CD4-positive, alpha-beta T cell treated with Interleukin-12 subunit alpha and Interleukin-12 subunit beta, for 1 hour (primary cell): ENCODE results near the gene ROBO2.

Source experiments
- DNase-seq: peaks from one replicate; pipeline ENCODE4 v3.0.0-alpha.2; 2020

Gene ROBO2

DNA sequence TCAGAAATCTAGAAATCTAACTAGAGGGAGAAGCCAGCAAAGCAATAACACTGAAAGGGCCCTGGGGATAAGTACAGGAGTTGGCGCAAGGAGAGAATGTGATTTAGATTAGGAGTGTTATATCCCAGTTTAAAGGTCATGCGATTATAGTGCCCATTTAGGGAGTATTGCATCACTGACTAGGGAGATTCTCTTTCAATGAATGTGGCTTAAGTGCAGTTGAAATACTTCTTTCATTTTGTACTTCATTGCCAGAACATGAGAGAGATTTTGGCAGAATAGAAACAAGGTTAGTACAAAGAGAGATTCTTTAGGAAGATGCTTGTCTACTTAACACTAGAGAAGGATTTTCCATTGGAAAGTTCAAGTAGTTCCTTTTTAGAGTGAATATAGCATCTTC, 13.9 kb downstream of the ROBO2 start:
- no peak for DNase-seq

DNA sequence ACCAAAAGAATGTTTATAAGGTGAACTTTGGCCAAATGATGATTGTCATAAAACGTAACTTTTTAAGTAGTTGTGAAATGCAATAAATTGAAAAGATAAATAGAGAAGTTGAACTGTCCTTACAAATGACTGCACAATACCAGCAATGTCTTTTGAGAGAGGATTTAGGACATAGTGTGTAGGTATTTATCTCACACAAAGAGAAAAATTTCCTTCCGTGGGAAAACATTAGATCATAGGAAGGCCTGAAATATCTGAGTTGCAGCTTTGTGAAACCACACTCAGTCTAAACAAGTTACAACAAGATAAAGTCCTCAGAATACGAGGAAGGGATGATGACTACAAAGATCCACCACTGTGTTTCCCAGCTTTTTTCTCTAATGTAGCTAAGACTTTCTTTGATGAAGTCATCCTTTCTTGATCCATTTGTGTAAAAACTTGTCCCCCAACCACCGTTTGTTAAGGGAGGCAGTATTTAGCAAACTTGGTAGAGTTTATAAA, 16.0 kb downstream of the ROBO2 start:
- no peak for DNase-seq

DNA sequence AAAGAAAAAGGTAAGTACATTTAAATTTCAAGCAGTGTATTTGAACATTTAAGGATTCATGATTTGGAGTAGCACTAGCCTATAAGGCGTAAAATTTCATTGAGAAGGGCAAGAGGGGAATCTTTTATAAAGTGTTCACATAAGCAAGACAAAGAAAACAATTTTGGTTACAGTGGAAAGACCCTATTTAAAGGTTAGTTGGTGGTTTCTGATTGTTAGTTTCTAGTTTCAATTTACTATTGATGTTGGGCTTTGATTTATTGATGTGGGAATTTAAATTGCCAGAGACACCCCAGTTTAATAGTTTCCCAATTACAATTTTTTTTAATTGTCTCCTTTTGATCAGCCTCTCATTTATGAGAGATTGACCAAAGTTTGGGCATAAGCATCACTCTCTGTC, 19.5 kb downstream of the ROBO2 start:
- DNase-seq = no peak

GRCh38 chr3:77063423-77063822, 23.5 kb downstream of the ROBO2 start:
- DNase-seq = no peak

DNA sequence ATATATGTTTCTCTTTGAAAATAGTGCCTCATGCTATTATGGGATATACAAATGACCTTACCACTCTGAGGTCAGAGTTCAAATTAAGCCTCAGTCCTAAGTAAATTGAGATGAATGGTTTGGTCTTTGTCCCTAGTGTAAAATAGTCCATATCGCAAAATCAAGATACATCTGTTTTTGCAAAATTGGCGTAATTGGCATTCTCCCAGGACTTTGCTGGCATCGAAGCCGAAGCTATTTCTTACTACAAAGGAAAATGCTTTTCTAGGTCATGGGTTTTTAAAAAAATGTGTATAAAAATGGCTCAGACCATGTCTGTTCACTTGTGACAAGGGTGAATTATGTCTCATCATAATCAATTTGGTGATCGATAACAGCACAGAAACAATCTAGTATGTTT, 25.9 kb downstream of the ROBO2 start:
- no peak for DNase-seq

DNA sequence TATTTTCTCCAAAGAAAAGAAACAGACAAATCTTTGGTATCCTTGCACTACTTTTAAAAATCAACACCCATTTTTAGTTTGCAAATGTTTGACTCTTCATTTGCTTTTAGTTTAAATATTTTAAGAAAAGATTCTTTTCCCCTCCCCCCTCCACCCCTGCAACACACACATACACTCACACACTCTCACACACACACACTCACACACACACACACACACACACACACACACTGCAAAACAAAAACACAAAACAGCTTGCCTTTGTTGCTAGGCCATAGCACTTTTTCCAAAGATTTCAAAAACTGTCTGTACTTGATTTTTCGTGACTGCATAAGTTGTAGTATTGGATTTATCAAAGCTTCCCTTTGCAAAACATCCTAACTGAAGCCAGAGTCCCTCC, 26.9 kb downstream of the ROBO2 start:
- no peak for DNase-seq

- no peak for DNase-seq
Observed at GRCh38 chr3:77068808-77069207, 28.9 kb downstream of the ROBO2 start.

GRCh38 chr3:77071364-77071763, 31.5 kb downstream of the ROBO2 start:
- no peak for DNase-seq

GRCh38 chr3:77071809-77072208, 31.9 kb downstream of the ROBO2 start:
- DNase-seq = no peak

- DNase-seq = no peak
Observed at GRCh38 chr3:77072232-77072631, 32.3 kb downstream of the ROBO2 start.

DNA sequence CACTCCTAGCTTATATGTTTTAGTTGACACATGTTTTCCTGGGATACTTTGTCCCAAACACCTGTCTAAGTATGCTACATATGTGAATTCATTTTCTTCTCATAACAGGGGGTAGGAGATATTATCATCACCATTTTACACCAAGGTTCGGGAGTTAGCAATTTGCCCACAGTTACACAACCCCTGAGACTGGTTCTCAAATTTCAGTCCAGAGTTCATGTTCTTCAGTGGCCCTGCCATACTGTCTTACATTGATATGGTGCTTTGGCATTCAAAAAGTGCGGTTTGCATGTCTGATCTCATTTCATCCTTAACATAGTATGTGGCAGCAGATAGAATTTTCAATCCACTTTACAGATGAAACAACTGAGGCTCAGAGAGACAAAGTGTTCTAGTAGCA, 38.4 kb downstream of the ROBO2 start:
- no peak for DNase-seq

GRCh38 chr3:77079988-77080610, 40.2 kb downstream of the ROBO2 start:
- DNase-seq = no peak

GRCh38 chr3:77081240-77081661, 41.4 kb downstream of the ROBO2 start:
- no peak for DNase-seq

DNA sequence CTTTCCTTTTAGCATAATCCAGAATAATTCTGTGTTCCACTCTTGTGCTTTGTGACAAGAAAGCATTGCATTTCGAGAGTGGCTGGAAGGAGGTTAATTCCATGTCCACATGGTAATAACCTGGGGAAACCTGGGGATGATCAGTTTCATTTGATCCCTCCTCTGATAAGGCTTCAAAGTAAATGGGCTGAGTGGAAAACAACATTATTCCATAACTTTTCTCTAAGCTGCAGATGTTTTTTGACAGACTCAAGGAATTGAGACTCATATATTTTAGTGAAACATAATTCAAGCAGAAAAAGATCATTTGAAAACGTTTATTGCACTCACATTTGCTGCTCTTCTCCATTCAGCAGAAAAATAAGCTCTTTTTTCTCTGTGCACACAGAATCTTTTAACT, 44.6 kb downstream of the ROBO2 start:
- no peak for DNase-seq

- DNase-seq = no peak
Observed at GRCh38 chr3:77086408-77086807, 46.5 kb downstream of the ROBO2 start.

GRCh38 chr3:77091809-77092208, 51.9 kb downstream of the ROBO2 start:
- no peak for DNase-seq

GRCh38 chr3:77093101-77093500, 53.2 kb downstream of the ROBO2 start:
- no peak for DNase-seq

DNA sequence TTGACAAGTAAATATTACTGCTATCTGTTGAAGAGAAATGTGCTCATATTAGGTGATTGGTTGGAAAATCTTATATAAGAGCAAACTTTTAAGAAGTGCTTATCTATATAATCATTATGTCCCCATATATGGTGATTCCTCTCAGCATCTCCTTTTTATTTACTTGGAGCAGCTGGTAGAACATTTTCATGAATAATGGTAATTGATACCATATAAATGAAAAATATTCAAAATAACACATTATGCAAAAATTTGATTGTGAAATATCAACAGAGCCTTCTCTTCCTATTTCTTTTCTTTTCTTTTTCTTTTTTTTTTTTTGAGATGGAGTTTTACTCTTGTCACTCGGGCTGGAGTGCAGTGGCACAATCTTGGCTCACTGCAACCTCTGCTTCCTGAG, 56.2 kb downstream of the ROBO2 start:
- no peak for DNase-seq

DNA sequence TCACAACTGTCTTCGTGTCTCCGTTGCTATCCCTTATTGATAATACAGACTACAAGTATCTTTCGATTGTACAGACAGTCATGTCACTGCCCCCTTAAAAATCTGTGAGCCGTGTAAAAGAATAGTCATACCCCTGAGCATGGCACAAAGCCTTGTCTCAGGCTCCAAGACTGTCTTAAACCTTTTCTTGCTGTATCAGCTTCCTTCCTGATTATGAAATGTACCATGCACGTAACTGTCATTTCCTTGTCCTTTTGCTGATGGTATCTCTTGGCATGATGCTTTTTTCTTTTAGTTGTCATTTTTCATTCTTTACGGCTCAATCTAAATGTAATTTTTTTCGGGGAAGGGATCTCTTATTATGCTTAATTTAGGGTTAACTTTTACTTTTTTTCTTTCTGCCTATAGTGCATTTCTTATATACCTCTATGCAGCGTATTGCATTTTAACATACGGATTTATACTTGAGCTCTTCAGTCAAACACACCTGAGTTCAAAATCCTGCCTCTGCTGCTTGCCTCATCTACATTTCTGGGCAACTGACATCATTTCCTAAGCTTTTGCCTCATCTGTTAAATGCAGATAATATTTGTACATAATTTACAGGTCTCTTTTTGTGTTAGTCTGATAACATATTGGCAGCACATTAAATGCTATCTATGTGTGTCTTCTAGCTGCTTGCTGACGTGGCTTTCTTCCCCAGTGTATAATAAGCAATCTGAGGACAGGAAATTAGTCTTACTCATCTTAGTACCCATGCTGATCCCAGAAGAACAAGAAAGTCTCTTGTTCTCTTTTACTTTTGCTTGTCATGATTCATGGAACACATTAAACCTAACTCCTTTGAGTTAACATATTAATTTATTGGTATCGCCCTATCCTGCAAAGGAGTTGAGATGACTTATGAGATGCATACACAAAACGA, 57.3 kb downstream of the ROBO2 start:
- DNase-seq = no peak

- no peak for DNase-seq
Observed at GRCh38 chr3:77102951-77103769, 63.3 kb downstream of the ROBO2 start.

DNA sequence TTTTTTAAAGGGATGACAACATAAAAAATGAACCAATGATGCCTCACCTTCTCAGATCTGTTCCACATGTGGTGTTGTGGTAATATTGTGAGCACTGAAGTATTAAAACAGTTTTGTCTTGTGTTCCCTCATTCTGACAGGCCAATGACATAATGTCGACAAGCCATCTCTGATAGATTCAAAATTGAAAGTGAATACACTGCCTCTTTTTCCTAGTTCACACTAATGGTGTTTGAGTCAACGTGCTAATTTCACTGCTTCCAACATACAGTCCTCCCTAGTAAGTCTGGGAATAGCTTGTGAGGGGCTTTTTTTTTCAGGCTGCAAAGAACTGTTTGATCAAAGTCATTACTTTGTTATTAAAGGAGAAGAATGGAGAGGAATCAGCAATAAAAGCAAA, 82.8 kb downstream of the ROBO2 start:
- no peak for DNase-seq

GRCh38 chr3:77125966-77126365, 86.1 kb downstream of the ROBO2 start:
- no peak for DNase-seq

DNA sequence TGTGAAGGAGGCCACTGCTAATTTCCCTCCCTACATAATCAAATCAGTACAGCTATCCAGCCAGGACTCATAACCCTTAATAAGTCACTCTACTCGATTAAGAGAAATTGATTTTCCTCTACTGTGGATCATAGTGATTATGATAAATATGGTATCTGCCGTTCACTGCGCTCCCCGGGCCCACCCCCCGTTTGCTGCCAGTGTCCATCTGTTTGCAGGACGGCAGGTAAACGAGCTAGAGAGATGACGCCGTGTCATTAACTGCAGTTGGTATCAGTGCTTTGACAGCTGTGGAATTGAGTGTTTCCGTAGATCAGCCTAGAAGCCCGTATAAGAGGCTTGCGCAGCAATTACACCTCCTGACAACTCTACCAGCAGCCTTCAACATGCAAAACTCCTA, 94.9 kb downstream of the ROBO2 start:
- no peak for DNase-seq
